Measurements from ENCODE around the gene RPS15.
"Not testable (repeated sequence)": the region's sequence is repeated elsewhere in the genome, so short reads cannot be mapped to it uniquely, and the experiment has no call there.

The RPS15 gene

GRCh38 chr19:1418496-1418775 is 19.8 kb upstream of the RPS15 start:
- no peak overlapping the region for H3K27ac ChIP-seq
- TF ChIP-seq CTCF (conservative IDR thresholded peaks at IDR 0.05) = no peak
- no peak for TF ChIP-seq ZFX (IDR thresholded peaks at IDR 0.05)

- no peak overlapping the region for H3K27ac ChIP-seq
- TF ChIP-seq ZFX (IDR thresholded peaks at IDR 0.05) (no peak), CTCF (conservative IDR thresholded peaks at IDR 0.05) (no peak)
These were observed 19.1 kb upstream of the RPS15 start for GRCh38 chr19:1418951-1419738.

GRCh38 chr19:1420085-1420484 is 18.1 kb upstream of the RPS15 start:
- H3K27ac ChIP-seq = not testable (repeated sequence)

- TF ChIP-seq ZFX (IDR thresholded peaks at IDR 0.05) (no peak), CTCF (conservative IDR thresholded peaks at IDR 0.05) (no peak)
These were observed 17.6 kb upstream of the RPS15 start for GRCh38 chr19:1420590-1420989.

GRCh38 chr19:1421218-1421957 is 16.8 kb upstream of the RPS15 start:
- TF ChIP-seq CTCF (conservative IDR thresholded peaks at IDR 0.05) (no peak), ZFX (IDR thresholded peaks at IDR 0.05) (no peak)
- H3K27ac ChIP-seq = no peak overlapping the region

More at GRCh38 chr19:1420590-1420989, 17.6 kb upstream of the RPS15 start:
- no peak overlapping the region for H3K27ac ChIP-seq

- TF ChIP-seq CTCF (conservative IDR thresholded peaks at IDR 0.05) = no peak
- TF ChIP-seq ZFX (IDR thresholded peaks at IDR 0.05) = no peak
- H3K27ac ChIP-seq = no peak overlapping the region
These were observed 16.3 kb upstream of the RPS15 start for GRCh38 chr19:1421958-1422305.

- no peak overlapping the region for H3K27ac ChIP-seq
- no peak for TF ChIP-seq ZFX (IDR thresholded peaks at IDR 0.05)
- no peak for TF ChIP-seq CTCF (conservative IDR thresholded peaks at IDR 0.05)
These were observed 15.8 kb upstream of the RPS15 start for GRCh38 chr19:1422360-1422759.

- H3K27ac ChIP-seq = no peak overlapping the region
- TF ChIP-seq ZFX (IDR thresholded peaks at IDR 0.05) (no peak), CTCF (conservative IDR thresholded peaks at IDR 0.05) (no peak)
These were observed 15.3 kb upstream of the RPS15 start for GRCh38 chr19:1422943-1423342.
